Naive B cell (primary cell): ENCODE data around the gene CD79B. TPM values are rescaled to one million over a fixed set of nuclear protein-coding genes. Genes with fewer than 3 reads are reported as not detected.

ENCODE experiments used
- ATAC-seq, 2 donors: fragments of 150-1000 bp; cut with Tn5 transposase; 2 replicates each; pipeline ENCODE4 v1.10.0; 2021; ENCODE audit warnings: low read depth in 2 of 2, mild to moderate bottlenecking in 2 of 2, moderate library complexity in 2 of 2
- DNase-seq: peaks from one replicate; pipeline ENCODE4 v3.0.0; 2022
- H3K27ac Mint-ChIP-seq, 6 donors: one replicate each; pipeline ENCODE4 v1.8.0; 2020 to 2022; ENCODE audit warnings: mild to moderate bottlenecking in 6 of 6, mixed read lengths in 6 of 6, moderate library complexity in 5 of 6, inconsistent platforms in 2 of 6
- H3K27me3 Mint-ChIP-seq, 3 donors: one replicate each; pipeline ENCODE4 v1.8.0; 2021 to 2022; ENCODE audit warnings: mixed read lengths in 3 of 3, mild to moderate bottlenecking in 1 of 3
- H3K36me3 Mint-ChIP-seq, 2 donors: one replicate each; pipeline ENCODE4 v1.8.0; 2020 to 2022; ENCODE audit warnings: mixed read lengths in 2 of 2, inconsistent platforms in 1 of 2, mild to moderate bottlenecking in 1 of 2
- H3K4me1 Mint-ChIP-seq, 3 donors: one replicate each; pipeline ENCODE4 v1.8.0; 2020 to 2022; ENCODE audit warnings: mixed read lengths in 3 of 3, inconsistent platforms in 1 of 3, mild to moderate bottlenecking in 1 of 3, moderate library complexity in 1 of 3
- H3K4me3 Mint-ChIP-seq, 8 donors: one replicate each; pipeline ENCODE4 v1.8.0; 2020 to 2022; ENCODE audit warnings: mild to moderate bottlenecking in 8 of 8, mixed read lengths in 8 of 8, moderate library complexity in 8 of 8, inconsistent platforms in 2 of 8
- H3K9me3 Mint-ChIP-seq, 7 donors: one replicate each; pipeline ENCODE4 v1.8.0; 2020 to 2022; ENCODE audit warnings: mixed read lengths in 7 of 7, mild to moderate bottlenecking in 5 of 7, inconsistent platforms in 2 of 7, moderate library complexity in 1 of 7
- polyA plus RNA-seq, 6 donors: library from polyadenylated mRNA; unstranded; fragments of 300-500 nt; fragmentation: Illumina TruSeq; gene quantifications; one replicate each; pipeline ENCODE4 v1.2.3, GENCODE V29; 2021; ENCODE audit warnings: low read depth in 6 of 6

Gene CD79B
- polyA plus RNA-seq, 6 donors from 2014 or later, result 2,263 to 2,851 (median 2,433) TPM

DNA sequence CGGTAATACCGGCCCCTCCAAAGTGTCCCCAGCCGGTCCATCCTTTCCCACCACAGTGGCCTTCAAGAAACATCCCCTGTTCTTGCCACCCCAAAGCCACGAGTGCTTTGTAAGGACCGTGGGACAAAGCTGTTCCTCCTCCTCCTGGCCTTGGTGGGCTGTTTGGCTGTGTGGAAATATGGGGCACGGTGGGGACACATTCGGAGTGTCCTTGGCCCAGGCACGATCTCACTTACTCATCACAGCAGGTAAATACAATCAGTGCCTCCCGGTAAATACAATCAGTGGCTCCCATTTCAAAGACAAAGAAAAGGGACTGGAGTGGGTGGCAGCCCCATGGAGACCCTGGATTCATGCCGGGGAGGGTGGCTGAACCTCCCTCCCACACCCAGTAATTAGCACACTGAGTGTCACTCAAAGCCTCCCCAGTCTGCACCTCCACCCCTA, 30.2 kb upstream of the CD79B start:
- no peak for ATAC-seq
- no peak for DNase-seq
- Mint-ChIP-seq H3K9me3 (peaks cover 0 to 2% (median 0%) of the 10 kb centered on the region in 7 donors), H3K4me3 (peak overlapping the region in 1 of 8 donors; percentile 64), H3K4me1 (peaks cover 20 to 28% (median 27%) of the 10 kb centered on the region in 3 donors), H3K27me3 (no peaks in the 10 kb centered on the region), H3K27ac (peak overlapping the region in 1 of 6 donors; percentile 85), H3K36me3 (no peaks in the 10 kb centered on the region)

DNA sequence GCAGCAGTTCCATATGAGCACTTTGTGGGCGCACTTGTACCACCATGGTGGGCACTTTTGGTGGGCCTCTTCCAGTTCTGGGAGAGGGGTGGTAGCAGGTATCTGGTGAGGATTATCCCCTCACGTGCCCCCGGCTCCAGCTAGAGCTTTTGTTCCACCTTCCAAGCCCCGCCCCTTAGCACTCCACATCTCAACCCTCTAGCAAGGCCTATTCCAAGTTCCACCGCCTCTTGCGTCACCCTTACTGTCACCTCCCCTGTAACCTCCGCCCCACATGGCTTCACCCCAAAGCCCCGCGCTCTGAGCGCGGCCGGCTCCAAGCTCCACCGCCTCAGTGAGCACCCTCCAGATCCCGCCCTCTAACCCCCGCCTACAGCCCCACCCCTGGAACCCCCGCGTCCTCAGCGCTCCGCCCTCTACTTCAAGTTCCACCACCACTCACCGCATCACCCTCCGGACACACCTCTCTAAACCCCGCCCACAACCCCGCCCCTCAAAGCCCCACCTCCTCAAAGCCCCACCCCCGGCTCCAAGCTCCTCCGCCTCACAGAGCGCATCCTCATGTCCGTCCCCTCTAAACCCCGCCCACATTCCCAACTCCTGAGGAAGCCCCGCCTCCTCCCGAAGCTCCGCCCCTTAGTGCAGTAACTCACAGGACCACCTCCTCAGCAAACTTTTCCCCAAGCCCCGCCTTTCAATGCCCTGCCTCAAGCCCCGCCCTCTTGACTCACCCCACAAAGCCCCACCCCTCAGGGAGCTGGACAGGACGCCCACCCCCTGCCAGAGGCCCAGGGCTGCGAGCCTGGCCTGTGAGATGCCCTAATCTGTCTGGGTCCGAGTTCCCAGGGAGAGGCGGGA, 29.5 kb upstream of the CD79B start:
- H3K9me3 Mint-ChIP-seq, result peaks cover 0 to 2% (median 0%) of the 10 kb centered on the region in 7 donors
- H3K27me3 Mint-ChIP-seq, result no peaks in the 10 kb centered on the region
- peak overlapping the region in 3 of 6 donors; percentile 33 to 80 (median 51) for H3K27ac Mint-ChIP-seq
- peak; percentile 93 to 95 for ATAC-seq
- peak overlapping the region in 6 of 8 donors; percentile 33 to 81 (median 44) for H3K4me3 Mint-ChIP-seq
- DNase-seq, result peak; percentile 42
- peaks cover 14 to 22% (median 20%) of the 10 kb centered on the region in 3 donors for H3K4me1 Mint-ChIP-seq
- no peaks in the 10 kb centered on the region for H3K36me3 Mint-ChIP-seq

GRCh38 chr17:63960430-63960829, 28.3 kb upstream of the CD79B start:
- Mint-ChIP-seq H3K27ac (peak overlapping the region in 1 of 6 donors; percentile 42), H3K9me3 (peaks cover 0 to 2% (median 0%) of the 10 kb centered on the region in 7 donors), H3K36me3 (no peaks in the 10 kb centered on the region), H3K4me3 (no peak overlapping the region), H3K4me1 (peaks cover 23 to 30% (median 25%) of the 10 kb centered on the region in 3 donors), H3K27me3 (no peaks in the 10 kb centered on the region)
- DNase-seq, result no peak
- no peak for ATAC-seq

DNA sequence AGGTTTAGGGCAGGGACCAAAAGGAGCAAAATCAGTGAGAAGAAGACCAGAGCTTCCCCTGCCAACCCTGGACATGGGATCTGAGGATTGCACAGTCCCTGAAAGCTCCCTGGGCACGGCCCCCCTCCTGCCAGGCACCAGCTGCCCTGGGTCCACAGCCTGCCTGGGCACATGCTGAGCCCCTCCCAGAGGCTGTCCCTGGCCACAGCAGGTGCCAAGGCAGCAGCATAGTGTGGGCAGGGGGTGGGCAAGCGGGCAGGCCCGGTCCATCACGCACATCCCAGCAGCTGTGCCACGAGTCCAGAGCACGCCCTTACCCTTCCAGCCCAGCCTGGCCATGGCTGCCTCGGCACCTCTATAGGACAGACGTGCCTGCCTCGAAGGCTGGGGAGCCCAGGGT, 27.9 kb upstream of the CD79B start:
- Mint-ChIP-seq H3K4me3 (no peak overlapping the region), H3K9me3 (peaks cover 0 to 2% (median 0%) of the 10 kb centered on the region in 7 donors), H3K27ac (no peak overlapping the region), H3K27me3 (no peaks in the 10 kb centered on the region), H3K4me1 (peaks cover 25 to 32% (median 27%) of the 10 kb centered on the region in 3 donors), H3K36me3 (no peaks in the 10 kb centered on the region)
- ATAC-seq, result no peak
- no peak for DNase-seq

DNA sequence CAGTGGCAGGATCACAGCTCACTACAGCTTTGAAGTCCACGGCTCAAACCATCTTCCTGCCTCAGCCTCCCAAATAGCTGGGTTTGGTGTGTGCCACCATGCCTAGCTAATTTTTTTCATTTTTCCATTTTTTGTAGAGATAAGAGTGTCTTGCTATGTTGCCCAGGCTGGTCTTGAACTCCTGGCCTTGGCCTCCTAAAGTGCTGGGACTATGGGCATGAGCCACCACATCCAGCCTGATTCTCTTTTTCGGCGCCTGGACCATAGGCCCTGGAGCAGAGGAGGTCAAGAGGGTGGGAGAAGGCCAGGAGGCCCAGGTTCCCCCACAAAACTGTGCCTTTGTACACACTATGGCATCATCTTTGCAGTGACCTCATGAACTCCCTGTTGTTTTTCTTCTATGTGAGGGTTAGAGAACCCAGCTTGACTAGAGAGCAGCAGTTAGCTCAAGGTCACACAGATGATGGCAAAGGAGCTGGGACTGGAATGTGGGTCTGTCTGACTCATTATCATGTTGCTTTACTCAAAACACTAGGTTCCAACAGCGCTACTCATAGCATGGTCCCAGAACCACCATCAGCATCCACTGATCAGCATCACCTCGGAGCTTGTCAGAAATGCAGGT, 24.3 kb upstream of the CD79B start:
- no peak for DNase-seq
- Mint-ChIP-seq H3K9me3 (peaks cover 0 to 1% (median 0%) of the 10 kb centered on the region in 7 donors), H3K4me3 (peak overlapping the region in 1 of 8 donors; percentile 3), H3K27me3 (no peaks in the 10 kb centered on the region), H3K27ac (peak overlapping the region in 5 of 6 donors; percentile 75 to 98 (median 89)), H3K36me3 (no peaks in the 10 kb centered on the region), H3K4me1 (peaks cover 28 to 49% (median 29%) of the 10 kb centered on the region in 3 donors)
- no peak for ATAC-seq

- Mint-ChIP-seq H3K27me3 (no peaks in the 10 kb centered on the region), H3K27ac (peak overlapping the region in 5 of 6 donors; percentile 4 to 98 (median 88)), H3K4me1 (peaks cover 30 to 50% (median 30%) of the 10 kb centered on the region in 3 donors), H3K36me3 (no peaks in the 10 kb centered on the region), H3K4me3 (peak overlapping the region in 1 of 8 donors; percentile 32), H3K9me3 (peaks cover 0 to 1% (median 0%) of the 10 kb centered on the region in 7 donors)
- no peak for ATAC-seq
- no peak for DNase-seq
These were observed 23.7 kb upstream of the CD79B start for GRCh38 chr17:63955791-63956190.

GRCh38 chr17:63955232-63955631, 23.1 kb upstream of the CD79B start:
- DNase-seq (no peak), ATAC-seq (no peak)
- H3K4me3 Mint-ChIP-seq, result no peak overlapping the region
- peaks cover 0 to 1% (median 0%) of the 10 kb centered on the region in 7 donors for H3K9me3 Mint-ChIP-seq
- H3K27me3 Mint-ChIP-seq, result no peaks in the 10 kb centered on the region
- H3K27ac Mint-ChIP-seq, result peak overlapping the region in 4 of 6 donors; percentile 4 to 98 (median 50)
- H3K4me1 Mint-ChIP-seq, result peaks cover 32 to 54% (median 36%) of the 10 kb centered on the region in 3 donors
- no peaks in the 10 kb centered on the region for H3K36me3 Mint-ChIP-seq

- H3K27me3 Mint-ChIP-seq, result no peaks in the 10 kb centered on the region
- H3K27ac Mint-ChIP-seq, result peak overlapping the region; percentile 95 to 99 (median 98)
- peaks cover 30 to 52% (median 39%) of the 10 kb centered on the region in 3 donors for H3K4me1 Mint-ChIP-seq
- H3K9me3 Mint-ChIP-seq, result peaks cover 0 to 1% (median 0%) of the 10 kb centered on the region in 7 donors
- ATAC-seq (peak; percentile 89 to 93), DNase-seq (peak; percentile 81)
- peak overlapping the region in 7 of 8 donors; percentile 66 to 92 (median 85) for H3K4me3 Mint-ChIP-seq
- H3K36me3 Mint-ChIP-seq, result no peaks in the 10 kb centered on the region
These were observed 22.4 kb upstream of the CD79B start for GRCh38 chr17:63954402-63955063.

DNA sequence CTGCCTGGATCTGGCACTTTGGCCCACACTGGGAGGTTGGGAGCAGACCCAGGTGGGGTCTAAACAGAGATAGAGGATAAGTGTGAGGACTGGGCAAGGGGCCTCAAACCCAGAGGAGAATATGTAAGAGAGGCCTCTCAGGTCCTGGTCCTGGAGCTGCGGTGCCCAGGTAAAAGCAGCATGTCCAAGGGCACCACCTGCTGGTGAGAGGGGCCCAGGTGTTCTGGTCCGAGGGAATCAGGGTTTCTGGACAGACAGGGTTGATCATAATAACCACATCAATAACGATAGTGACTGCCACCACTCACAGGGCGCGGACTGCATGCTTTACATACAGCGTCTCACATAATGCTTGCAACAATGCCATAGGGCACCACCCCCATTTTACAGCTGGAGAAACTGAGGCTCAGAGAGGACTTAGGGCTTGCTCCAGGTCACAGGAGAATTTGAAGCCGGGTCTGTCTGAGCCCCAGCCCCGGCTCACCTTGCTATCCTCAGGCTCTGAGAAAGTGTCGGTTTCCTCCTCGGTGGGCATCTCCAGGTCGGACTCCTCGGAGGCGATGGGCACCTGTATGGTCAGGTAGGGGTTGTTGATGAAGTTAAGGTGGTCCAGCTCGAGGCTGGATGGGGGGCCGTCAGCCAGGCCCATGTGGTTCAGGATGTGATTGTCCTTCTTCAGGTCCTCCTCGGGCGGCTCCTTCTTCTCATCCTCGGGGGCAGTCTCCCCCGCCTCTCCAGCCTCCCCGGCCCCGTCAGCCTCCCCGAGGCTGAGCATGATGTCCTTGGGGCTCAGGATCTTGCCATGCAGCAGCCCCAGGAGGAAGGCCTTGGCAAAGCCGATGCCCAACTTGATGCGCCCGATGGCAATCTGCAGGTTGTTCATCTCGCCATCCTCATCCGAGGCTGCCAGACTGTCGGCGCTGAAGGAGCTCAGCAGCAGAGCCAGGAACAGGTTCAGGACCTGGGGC, 19.1 kb upstream of the CD79B start:
- ATAC-seq, result no peak

GRCh38 chr17:63949576-63950250, 17.6 kb upstream of the CD79B start:
- Mint-ChIP-seq H3K27me3 (no peaks in the 10 kb centered on the region), H3K36me3 (no peaks in the 10 kb centered on the region), H3K27ac (no peak overlapping the region), H3K9me3 (no peaks in the 10 kb centered on the region), H3K4me1 (peaks cover 42 to 77% (median 61%) of the 10 kb centered on the region in 3 donors), H3K4me3 (no peak overlapping the region)
- no peak for DNase-seq
- ATAC-seq, result no peak

More for the DNA sequence above, 19.1 kb upstream of the CD79B start:
- H3K9me3 Mint-ChIP-seq, result peaks cover 0 to 1% (median 0%) of the 10 kb centered on the region in 7 donors
- H3K27me3 Mint-ChIP-seq, result no peaks in the 10 kb centered on the region
- peak; percentile 66 for DNase-seq
- no peaks in the 10 kb centered on the region for H3K36me3 Mint-ChIP-seq
- peak overlapping the region in 4 of 6 donors; percentile 11 to 67 (median 16) for H3K27ac Mint-ChIP-seq
- H3K4me1 Mint-ChIP-seq, result peaks cover 40 to 76% (median 59%) of the 10 kb centered on the region in 3 donors
- peak overlapping the region in 3 of 8 donors; percentile 35 to 56 (median 37) for H3K4me3 Mint-ChIP-seq

GRCh38 chr17:63948521-63948920, 16.4 kb upstream of the CD79B start:
- H3K4me3 Mint-ChIP-seq, result peak overlapping the region in 1 of 8 donors; percentile 12
- H3K9me3 Mint-ChIP-seq, result no peaks in the 10 kb centered on the region
- H3K27ac Mint-ChIP-seq, result peak overlapping the region in 1 of 6 donors; percentile 49
- ATAC-seq (no peak), DNase-seq (no peak)
- no peaks in the 10 kb centered on the region for H3K27me3 Mint-ChIP-seq
- H3K36me3 Mint-ChIP-seq, result no peaks in the 10 kb centered on the region
- peaks cover 39 to 72% (median 62%) of the 10 kb centered on the region in 3 donors for H3K4me1 Mint-ChIP-seq
